Left lung (tissue), 10 donors: ENCODE data around the gene RIPOR1. TPM values are rescaled to one million over a fixed set of nuclear protein-coding genes. Genes with fewer than 3 reads are reported as not detected.
"Not testable (repeated sequence)": the region's sequence is repeated elsewhere in the genome, so short reads cannot be mapped to it uniquely, and the experiment has no call there.

Source experiments
- ATAC-seq: fragments of 200-7000 bp; cut with Tn5 transposase; one replicate; pipeline ENCODE4 v1.9.1; 2020; ENCODE audit warnings: moderate library complexity
- DNase-seq, 4 donors: peaks; one replicate each; pipeline ENCODE4 v3.0.0-alpha.2; 2013 to 2020
- H3K27ac ChIP-seq, 2 donors: fragments of 200-600 bp; sonication (generic) in 1 of 2; one replicate each; pipeline versions ENCODE4 v1.5.0 to v1.8.0; 2020 to 2021
- H3K27me3 ChIP-seq, 2 donors: fragments of 200-600 bp; sonication (generic) in 1 of 2; one replicate each; pipeline versions ENCODE4 v1.5.0 to v1.8.0; 2020 to 2021
- H3K36me3 ChIP-seq, 2 donors: fragments of 200-600 bp; sonication (generic) in 1 of 2; one replicate each; pipeline versions ENCODE4 v1.5.0 to v1.8.0; 2020 to 2021
- H3K4me1 ChIP-seq, 2 donors: fragments of 200-600 bp; one replicate each; pipeline ENCODE4 v1.8.0; 2021
- H3K4me3 ChIP-seq, 2 donors: fragments of 200-600 bp; sonication (generic) in 1 of 2; one replicate each; pipeline versions ENCODE4 v1.5.0 to v1.8.0; 2020 to 2021; ENCODE audit warnings: mild to moderate bottlenecking in 1 of 2
- H3K9me3 ChIP-seq, 2 donors: fragments of 200-600 bp; sonication (generic) in 1 of 2; one replicate each; pipeline versions ENCODE4 v1.5.0 to v1.8.0; 2020 to 2021
- intact Hi-C, 2 donors: fragments of 100-400 bp; cut with DNase I; formaldehyde crosslinking; loops; one replicate each; pipeline versions ENCODE4 v1.11.2 to v1.14.2; 2022
- polyA plus RNA-seq, 6 donors: library from polyadenylated mRNA; unstranded; fragments of 120-200 nt; gene quantifications; one replicate each; pipeline ENCODE4 v1.2.1, GENCODE V29; 2013; ENCODE audit not compliant: insufficient read length in 6 of 6
- total RNA-seq, 2 donors: library from RNA; stranded (reverse); fragmentation: NEBNext Ultra II Directional; extraction: Animal tissue kit (Norgen Biotek cat#: 25700); gene quantifications; one replicate each; pipeline ENCODE4 v1.2.1, GENCODE V29; 2021
- TF ChIP-seq, protein P1 (sequence below), 2 donors: fragments of 200-600 bp; sonication (generic) in 1 of 2; IDR thresholded peaks; one replicate each; pipeline versions ENCODE4 v1.5.0 to v1.8.0; 2021; ENCODE audit warnings: antibody characterized with exemption in 2 of 2
- donor health status: DM: no; HTN: yes; CAD: no.
- donor health status: DM: no; HTN: no; CAD: no.

RIPOR1 gene
- total and polyA plus RNA-seq, 8 donors: 52.8 to 123 (median 65.7) TPM

DNA sequence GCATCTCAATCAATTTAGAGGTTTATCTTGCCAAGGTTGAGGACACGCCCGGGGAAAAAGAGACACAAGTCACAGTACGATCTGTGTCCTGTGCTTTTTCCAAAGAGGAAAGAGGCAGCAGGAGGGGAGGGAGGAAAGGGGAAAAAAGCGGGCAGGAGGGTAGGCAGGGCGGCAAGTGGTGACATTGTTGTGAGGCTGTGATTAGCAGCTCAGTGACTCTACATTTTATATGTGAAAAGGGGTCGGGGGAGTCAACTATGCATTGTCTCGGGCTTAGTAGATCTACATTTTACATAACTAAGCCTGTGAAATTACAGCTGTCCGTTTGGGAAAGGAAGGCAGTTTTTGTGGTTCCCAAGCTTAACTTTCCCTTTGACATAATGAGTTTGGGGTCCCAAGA is 22.2 kb upstream of the RIPOR1 start:
- Histone ChIP-seq H3K27me3 (no peaks in the 10 kb centered on the region), H3K36me3 (no peaks in the 10 kb centered on the region), H3K27ac (peak overlapping the region in 1 of 2 donors; percentile 33), H3K9me3 (no peaks in the 10 kb centered on the region), H3K4me1 (peaks cover 4 to 34% of the 10 kb centered on the region in 2 donors), H3K4me3 (no peak overlapping the region)
- no peak for ATAC-seq
- TF ChIP-seq, protein P1, sequence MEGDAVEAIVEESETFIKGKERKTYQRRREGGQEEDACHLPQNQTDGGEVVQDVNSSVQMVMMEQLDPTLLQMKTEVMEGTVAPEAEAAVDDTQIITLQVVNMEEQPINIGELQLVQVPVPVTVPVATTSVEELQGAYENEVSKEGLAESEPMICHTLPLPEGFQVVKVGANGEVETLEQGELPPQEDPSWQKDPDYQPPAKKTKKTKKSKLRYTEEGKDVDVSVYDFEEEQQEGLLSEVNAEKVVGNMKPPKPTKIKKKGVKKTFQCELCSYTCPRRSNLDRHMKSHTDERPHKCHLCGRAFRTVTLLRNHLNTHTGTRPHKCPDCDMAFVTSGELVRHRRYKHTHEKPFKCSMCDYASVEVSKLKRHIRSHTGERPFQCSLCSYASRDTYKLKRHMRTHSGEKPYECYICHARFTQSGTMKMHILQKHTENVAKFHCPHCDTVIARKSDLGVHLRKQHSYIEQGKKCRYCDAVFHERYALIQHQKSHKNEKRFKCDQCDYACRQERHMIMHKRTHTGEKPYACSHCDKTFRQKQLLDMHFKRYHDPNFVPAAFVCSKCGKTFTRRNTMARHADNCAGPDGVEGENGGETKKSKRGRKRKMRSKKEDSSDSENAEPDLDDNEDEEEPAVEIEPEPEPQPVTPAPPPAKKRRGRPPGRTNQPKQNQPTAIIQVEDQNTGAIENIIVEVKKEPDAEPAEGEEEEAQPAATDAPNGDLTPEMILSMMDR (IDR thresholded peaks at IDR 0.05): no peak
- DNase-seq: no peak
- intact Hi-C loops: no loop called here

DNA sequence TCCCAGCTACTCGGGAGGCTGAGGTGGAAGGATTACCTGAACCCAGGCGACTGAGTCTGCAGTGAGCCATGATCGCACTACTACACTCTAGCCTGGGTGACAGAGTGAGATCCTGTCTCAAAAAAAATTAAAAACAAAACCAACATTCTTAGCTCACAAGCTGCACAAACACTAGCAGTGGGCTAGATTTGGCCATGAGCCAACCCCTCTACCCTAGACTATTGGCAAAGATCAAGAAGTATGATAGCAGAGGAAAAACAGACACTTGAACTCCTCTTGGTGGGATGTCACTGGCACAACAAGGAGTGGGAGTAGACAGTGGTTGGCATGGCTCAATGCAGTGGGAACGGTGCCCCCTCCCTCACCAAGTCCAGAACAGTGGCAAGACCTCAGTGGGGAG is 19.6 kb upstream of the RIPOR1 start:
- no peaks in the 10 kb centered on the region for H3K27me3 ChIP-seq
- DNase-seq (no peak), ATAC-seq (no peak)
- TF ChIP-seq, protein P1 (IDR thresholded peaks at IDR 0.05): no peak
- intact Hi-C loops: no loop called here
- no peak overlapping the region for H3K27ac ChIP-seq
- no peaks in the 10 kb centered on the region for H3K36me3 ChIP-seq
- no peaks in the 10 kb centered on the region for H3K9me3 ChIP-seq
- no peak overlapping the region for H3K4me3 ChIP-seq
- H3K4me1 ChIP-seq: peaks cover 4 to 31% of the 10 kb centered on the region in 2 donors

DNA sequence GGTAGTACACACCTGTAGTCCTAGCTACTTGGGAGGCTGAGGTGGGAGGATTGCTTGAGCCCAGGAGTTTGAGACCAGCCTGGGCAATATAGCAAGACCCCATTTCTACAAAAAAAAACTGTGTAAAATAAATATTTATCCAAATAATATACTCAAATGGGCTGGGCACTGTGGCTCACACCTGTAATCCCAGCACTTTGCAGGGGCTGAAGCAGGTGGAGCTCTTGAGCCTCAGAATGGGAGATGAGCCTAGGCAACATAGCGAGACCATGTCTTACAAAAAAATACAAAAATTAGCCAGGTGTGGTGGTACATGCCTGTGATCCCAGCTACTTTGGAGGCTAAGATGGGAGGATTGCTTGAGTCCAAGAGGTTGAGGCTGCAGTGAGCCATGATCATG is 14.7 kb upstream of the RIPOR1 start:
- H3K4me3 ChIP-seq, H3K27me3 ChIP-seq, DNase-seq, ATAC-seq, intact Hi-C loops, H3K9me3 ChIP-seq, H3K36me3 ChIP-seq, H3K27ac ChIP-seq: not testable (repeated sequence)
- H3K4me1 ChIP-seq: peaks cover 0 to 24% of the 10 kb centered on the region in 2 donors

DNA sequence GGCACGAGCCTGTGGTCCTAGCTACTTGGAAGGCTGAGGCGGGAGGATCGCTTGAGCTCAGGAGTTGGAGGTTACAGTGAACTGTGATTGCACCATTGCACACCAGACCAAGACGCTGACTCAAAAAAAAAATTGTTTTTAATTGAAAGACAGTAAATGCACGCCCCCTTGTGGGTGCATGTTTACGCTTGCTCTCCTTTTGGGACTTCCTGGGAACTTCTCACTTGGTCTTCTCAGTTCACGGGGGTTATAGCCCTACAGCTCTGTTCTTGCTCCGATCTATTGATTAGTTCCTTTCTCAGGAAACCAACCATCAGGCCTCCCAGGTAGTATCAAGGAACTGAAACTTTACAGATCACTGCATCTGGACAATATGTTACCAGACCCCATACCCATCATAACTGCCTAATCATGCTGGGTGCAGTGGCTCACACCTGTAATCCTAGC is 14.2 kb upstream of the RIPOR1 start:
- peaks cover 0 to 24% of the 10 kb centered on the region in 2 donors for H3K4me1 ChIP-seq
- no peaks in the 10 kb centered on the region for H3K36me3 ChIP-seq
- DNase-seq (peak in 2 of 4 donors; percentile 77 to 82), ATAC-seq (peak; percentile 88)
- TF ChIP-seq, protein P1 (IDR thresholded peaks at IDR 0.05): peak; percentile 65 to 73
- no peaks in the 10 kb centered on the region for H3K9me3 ChIP-seq
- intact Hi-C loops: no loop called here
- H3K27me3 ChIP-seq: no peaks in the 10 kb centered on the region
- H3K4me3 ChIP-seq: no peak overlapping the region
- H3K27ac ChIP-seq: no peak overlapping the region

DNA sequence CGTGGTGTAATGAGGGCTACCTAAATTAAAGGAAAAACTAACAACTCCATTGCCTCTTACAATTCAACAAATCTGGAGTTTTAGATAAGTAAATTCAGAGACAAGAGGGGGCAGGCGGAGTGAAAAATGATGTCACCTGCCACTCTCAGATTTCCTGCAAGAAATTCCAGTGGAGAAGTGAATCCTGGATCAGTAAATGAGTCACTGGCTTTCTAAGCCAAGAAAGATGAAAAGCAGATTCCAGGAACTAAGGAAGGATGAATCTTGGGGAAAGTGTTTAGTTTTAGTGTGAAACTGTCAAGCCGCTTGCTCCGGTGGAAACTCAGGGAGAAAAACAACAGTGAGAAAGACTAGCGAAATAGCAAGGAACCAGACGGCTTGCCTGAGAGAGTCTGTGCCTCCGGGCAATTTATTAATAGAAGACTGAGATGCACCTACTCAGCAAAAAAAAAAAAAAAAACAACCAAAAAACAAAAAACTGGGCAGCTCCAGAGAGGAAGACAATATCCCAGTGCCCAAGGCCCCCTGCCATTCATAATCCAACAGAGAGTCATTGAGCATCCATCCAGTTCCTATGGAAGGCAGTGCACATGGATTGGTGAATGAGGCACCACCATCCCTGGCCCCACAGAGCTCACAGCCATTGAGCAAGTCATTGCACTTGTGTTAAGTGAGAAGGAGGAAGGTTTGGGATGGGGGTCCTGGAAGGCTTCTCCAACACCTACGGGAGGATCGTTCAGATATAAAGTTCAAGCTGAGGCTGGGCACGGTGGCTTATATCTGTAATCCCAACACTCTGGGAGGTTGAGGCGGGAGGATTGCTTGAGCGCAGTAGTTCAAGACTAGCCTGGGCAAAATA is 12.1 kb upstream of the RIPOR1 start:
- H3K27me3 ChIP-seq: no peaks in the 10 kb centered on the region
- TF ChIP-seq, protein P1 (IDR thresholded peaks at IDR 0.05): no peak
- H3K4me1 ChIP-seq: peaks cover 0 to 34% of the 10 kb centered on the region in 2 donors
- no peaks in the 10 kb centered on the region for H3K9me3 ChIP-seq
- no peak for DNase-seq
- H3K27ac ChIP-seq: no peak overlapping the region
- intact Hi-C loops: no loop called here
- ATAC-seq: no peak
- H3K36me3 ChIP-seq: no peaks in the 10 kb centered on the region
- no peak overlapping the region for H3K4me3 ChIP-seq
